Measurements from ENCODE around the gene DLD.

Gene DLD

DNA sequence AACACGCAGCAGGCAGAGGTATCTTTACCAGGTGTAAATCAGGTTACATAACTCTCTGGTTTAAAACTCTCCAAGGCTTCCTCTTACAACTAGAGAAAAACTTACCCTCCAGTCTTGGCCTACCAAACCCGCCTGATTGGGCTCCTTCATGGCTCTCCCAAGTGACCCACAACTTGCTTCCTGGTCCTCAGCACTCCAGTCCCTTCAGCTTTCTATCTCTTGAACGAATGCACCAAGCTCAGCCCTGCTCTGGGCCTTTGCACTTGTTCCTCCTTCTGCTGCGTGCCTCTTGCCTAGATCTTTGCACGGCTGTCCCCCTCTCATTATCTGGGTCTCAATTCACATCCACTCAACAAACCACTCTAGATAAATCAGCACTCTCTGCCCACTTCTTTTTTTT is 32.7 kb upstream of the DLD start:
- peaks cover 0 to 9% of the 10 kb centered on the region in 2 donors for H3K27me3 Mint-ChIP-seq
- peak overlapping the region; percentile 33 to 51 for H3K4me3 Mint-ChIP-seq
- H3K36me3 Mint-ChIP-seq (ENCODE audit: insufficient read depth): no peaks in the 10 kb centered on the region
- DNase-seq (no peak), ATAC-seq (replicated peaks) (no peak)
- H3K9me3 Mint-ChIP-seq: no peaks in the 10 kb centered on the region
- peaks cover 31 to 35% of the 10 kb centered on the region in 2 donors for H3K4me1 Mint-ChIP-seq (ENCODE audit: low read depth in 2 of 2)
- H3K27ac Mint-ChIP-seq: peak overlapping the region; percentile 84 to 92

GRCh38 chr7:107860279-107860961 is 30.6 kb upstream of the DLD start:
- ATAC-seq (replicated peaks) (no peak), DNase-seq (no peak)
- Mint-ChIP-seq H3K27ac (no peak overlapping the region), H3K4me1 (ENCODE audit: low read depth in 2 of 2) (peaks cover 30 to 34% of the 10 kb centered on the region in 2 donors), H3K9me3 (no peaks in the 10 kb centered on the region), H3K36me3 (ENCODE audit: insufficient read depth) (no peaks in the 10 kb centered on the region), H3K4me3 (no peak overlapping the region), H3K27me3 (peaks cover 0 to 6% of the 10 kb centered on the region in 2 donors)

DNA sequence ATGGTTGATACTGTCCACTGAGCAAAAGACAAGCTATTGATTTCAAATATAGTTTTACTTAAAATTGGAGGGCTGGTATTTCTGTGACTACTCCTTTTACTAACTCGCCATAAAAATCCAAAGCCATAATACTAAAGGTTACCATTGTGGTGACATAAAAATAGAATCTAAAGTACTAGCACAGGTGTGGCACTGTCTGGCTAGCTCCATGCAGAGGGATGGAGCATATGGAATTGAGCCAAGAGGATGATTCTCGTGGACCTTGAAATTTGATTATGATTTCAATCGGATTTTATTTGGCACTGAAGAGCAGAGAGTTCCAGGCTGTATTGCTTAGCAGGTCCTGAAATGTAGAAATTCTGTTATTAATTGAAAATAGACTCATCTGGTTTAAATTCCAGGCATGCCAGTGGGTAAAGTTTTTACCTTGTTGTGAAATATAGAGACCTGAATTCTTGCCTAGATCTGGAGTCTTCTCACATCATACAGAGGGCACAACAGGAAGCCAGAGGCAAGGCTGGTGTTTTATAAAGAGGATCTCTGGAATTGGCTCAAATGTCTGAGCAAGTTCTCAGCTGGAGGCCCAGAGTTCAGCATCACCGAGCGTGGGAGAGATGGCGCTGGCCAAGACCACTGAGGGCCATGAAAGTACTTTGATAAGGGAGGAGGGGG is 29.9 kb upstream of the DLD start:
- no peak for DNase-seq
- Mint-ChIP-seq H3K36me3 (ENCODE audit: insufficient read depth) (peaks cover 3% of the 10 kb centered on the region), H3K27ac (peak overlapping the region in 1 of 2 donors; percentile 55), H3K4me1 (ENCODE audit: low read depth in 2 of 2) (peaks cover 34 to 39% of the 10 kb centered on the region in 2 donors), H3K9me3 (no peaks in the 10 kb centered on the region), H3K27me3 (peaks cover 0 to 6% of the 10 kb centered on the region in 2 donors), H3K4me3 (no peak overlapping the region)
- ATAC-seq (replicated peaks): no peak

- DNase-seq (no peak), ATAC-seq (replicated peaks) (peak; percentile 33)
- Mint-ChIP-seq H3K27ac (peak overlapping the region; percentile 58 to 87), H3K27me3 (no peaks in the 10 kb centered on the region), H3K4me3 (no peak overlapping the region), H3K4me1 (ENCODE audit: low read depth in 2 of 2) (peaks cover 11 to 22% of the 10 kb centered on the region in 2 donors), H3K9me3 (no peaks in the 10 kb centered on the region), H3K36me3 (ENCODE audit: insufficient read depth) (peaks cover 3% of the 10 kb centered on the region)
Observed at GRCh38 chr7:107865956-107866775, 24.8 kb upstream of the DLD start.

- peaks cover 11 to 19% of the 10 kb centered on the region in 2 donors for H3K4me1 Mint-ChIP-seq (ENCODE audit: low read depth in 2 of 2)
- no peak overlapping the region for H3K4me3 Mint-ChIP-seq
- ATAC-seq (replicated peaks) (no peak), DNase-seq (no peak)
- H3K27me3 Mint-ChIP-seq: no peaks in the 10 kb centered on the region
- peaks cover 3% of the 10 kb centered on the region for H3K36me3 Mint-ChIP-seq (ENCODE audit: insufficient read depth)
- no peak overlapping the region for H3K27ac Mint-ChIP-seq
- H3K9me3 Mint-ChIP-seq: no peaks in the 10 kb centered on the region
Observed at GRCh38 chr7:107867858-107868466, 23.0 kb upstream of the DLD start.

DNA sequence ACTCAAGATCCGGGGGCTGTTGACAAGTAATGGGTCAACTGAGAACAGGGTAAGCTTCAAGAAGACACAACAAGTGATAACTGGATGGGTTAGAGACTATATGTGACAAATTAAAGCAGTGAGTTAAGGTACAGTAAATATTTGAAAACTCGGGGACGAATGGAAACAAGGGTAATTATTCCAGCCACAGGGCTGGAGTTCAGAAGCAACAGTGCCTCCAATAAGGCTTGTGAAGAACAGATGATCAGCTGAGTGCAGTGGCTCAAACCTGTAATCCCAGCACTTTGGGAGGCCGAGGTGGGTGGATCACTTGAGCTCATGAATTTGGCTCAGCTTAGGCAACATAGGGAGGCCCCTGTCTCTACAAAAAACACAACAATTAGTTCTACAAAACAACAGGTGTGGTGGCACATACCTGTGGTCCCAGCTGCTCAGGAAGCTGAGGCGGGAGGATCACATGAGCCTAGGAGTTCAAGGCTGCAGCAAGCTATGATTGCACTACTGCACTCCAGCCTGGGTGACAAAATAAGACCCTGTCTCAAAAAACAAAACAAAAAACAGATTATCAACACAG is 20.5 kb upstream of the DLD start:
- Mint-ChIP-seq H3K9me3 (no peaks in the 10 kb centered on the region), H3K27ac (peak overlapping the region in 1 of 2 donors; percentile 33), H3K4me1 (ENCODE audit: low read depth in 2 of 2) (peaks cover 11 to 14% of the 10 kb centered on the region in 2 donors), H3K4me3 (peak overlapping the region in 1 of 2 donors; percentile 3), H3K27me3 (no peaks in the 10 kb centered on the region), H3K36me3 (ENCODE audit: insufficient read depth) (peaks cover 3% of the 10 kb centered on the region)
- DNase-seq (no peak), ATAC-seq (replicated peaks) (no peak)

- Mint-ChIP-seq H3K27ac (peak overlapping the region in 1 of 2 donors; percentile 47), H3K27me3 (peaks cover 9 to 13% of the 10 kb centered on the region in 2 donors), H3K4me1 (ENCODE audit: low read depth in 2 of 2) (peaks cover 6 to 9% of the 10 kb centered on the region in 2 donors), H3K4me3 (no peak overlapping the region), H3K36me3 (ENCODE audit: insufficient read depth) (peaks cover 4% of the 10 kb centered on the region), H3K9me3 (no peaks in the 10 kb centered on the region)
- ATAC-seq (replicated peaks): no peak
- DNase-seq: no peak
Observed at GRCh38 chr7:107874111-107874510, 16.9 kb upstream of the DLD start.

DNA sequence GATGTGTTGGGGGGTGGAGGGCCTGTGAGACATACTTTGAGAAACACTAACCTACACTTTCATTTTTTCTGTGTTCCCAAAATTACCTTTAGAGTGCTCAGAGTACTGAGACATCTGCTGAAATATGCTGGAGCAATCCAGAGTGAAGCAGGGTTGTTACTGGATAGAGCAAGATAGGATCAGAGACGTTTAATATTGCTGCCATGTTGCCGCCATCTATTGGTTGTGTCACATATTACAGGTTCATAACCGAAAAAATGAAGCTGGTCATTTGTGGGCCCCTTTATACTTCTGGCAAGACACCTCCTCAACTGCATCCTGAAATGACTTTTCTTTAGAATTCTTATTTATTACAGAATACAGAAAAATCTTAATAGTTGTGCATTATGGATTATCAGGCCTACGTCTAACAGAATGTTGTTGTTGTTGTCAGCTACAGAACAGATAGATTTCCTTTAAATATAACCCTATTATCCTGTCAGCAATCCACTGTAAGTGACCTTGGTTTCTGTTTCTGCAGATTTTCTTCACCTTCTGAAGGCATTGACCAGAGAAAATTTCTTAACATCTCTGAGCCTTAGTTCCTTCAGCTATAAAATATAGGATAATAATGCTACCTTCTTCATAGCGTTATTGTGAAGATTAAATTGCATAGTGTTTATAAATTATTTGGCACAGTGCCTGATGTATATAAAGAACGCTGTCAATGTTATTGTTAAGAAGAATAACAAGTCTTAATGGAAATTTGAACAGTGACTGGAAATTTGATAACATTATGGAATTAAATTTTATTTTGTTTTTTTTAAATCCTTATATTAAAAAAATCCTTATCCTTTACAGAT is 16.2 kb upstream of the DLD start:
- Mint-ChIP-seq H3K27ac (no peak overlapping the region), H3K9me3 (no peaks in the 10 kb centered on the region), H3K27me3 (peaks cover 9 to 18% of the 10 kb centered on the region in 2 donors), H3K4me3 (no peak overlapping the region), H3K36me3 (ENCODE audit: insufficient read depth) (peaks cover 4% of the 10 kb centered on the region), H3K4me1 (ENCODE audit: low read depth in 2 of 2) (peaks cover 11 to 15% of the 10 kb centered on the region in 2 donors)
- ATAC-seq (replicated peaks): peak; percentile 81
- peak; percentile 26 to 42 (median 37) for DNase-seq

GRCh38 chr7:107876916-107877315 is 14.1 kb upstream of the DLD start:
- Mint-ChIP-seq H3K4me1 (ENCODE audit: low read depth in 2 of 2) (peaks cover 5 to 8% of the 10 kb centered on the region in 2 donors), H3K27me3 (peaks cover 13 to 21% of the 10 kb centered on the region in 2 donors), H3K36me3 (ENCODE audit: insufficient read depth) (peaks cover 4% of the 10 kb centered on the region), H3K9me3 (no peaks in the 10 kb centered on the region), H3K4me3 (no peak overlapping the region), H3K27ac (no peak overlapping the region)
- ATAC-seq (replicated peaks) (no peak), DNase-seq (no peak)

GRCh38 chr7:107877731-107878382 is 13.1 kb upstream of the DLD start:
- peaks cover 23 to 31% of the 10 kb centered on the region in 2 donors for H3K27me3 Mint-ChIP-seq
- no peaks in the 10 kb centered on the region for H3K9me3 Mint-ChIP-seq
- H3K4me1 Mint-ChIP-seq (ENCODE audit: low read depth in 2 of 2): peaks cover 5 to 8% of the 10 kb centered on the region in 2 donors
- DNase-seq (no peak), ATAC-seq (replicated peaks) (no peak)
- H3K27ac Mint-ChIP-seq: no peak overlapping the region
- peaks cover 4% of the 10 kb centered on the region for H3K36me3 Mint-ChIP-seq (ENCODE audit: insufficient read depth)
- H3K4me3 Mint-ChIP-seq: no peak overlapping the region

GRCh38 chr7:107878636-107879035 is 12.3 kb upstream of the DLD start:
- Mint-ChIP-seq H3K27ac (no peak overlapping the region), H3K36me3 (ENCODE audit: insufficient read depth) (peaks cover 4% of the 10 kb centered on the region), H3K27me3 (peaks cover 26 to 33% of the 10 kb centered on the region in 2 donors), H3K4me3 (no peak overlapping the region), H3K9me3 (no peaks in the 10 kb centered on the region), H3K4me1 (ENCODE audit: low read depth in 2 of 2) (peaks cover 5 to 8% of the 10 kb centered on the region in 2 donors)
- DNase-seq (no peak), ATAC-seq (replicated peaks) (no peak)
